Measurements from ENCODE around the gene GALNT17.
"Not testable (repeated sequence)": the region's sequence is repeated elsewhere in the genome, so short reads cannot be mapped to it uniquely, and the experiment has no call there.

The GALNT17 gene

GRCh38 chr7:71560354-71560995 lies 428.5 kb downstream of the GALNT17 start:
- no peak for DNase-seq (ENCODE audit: low spot score)

DNA sequence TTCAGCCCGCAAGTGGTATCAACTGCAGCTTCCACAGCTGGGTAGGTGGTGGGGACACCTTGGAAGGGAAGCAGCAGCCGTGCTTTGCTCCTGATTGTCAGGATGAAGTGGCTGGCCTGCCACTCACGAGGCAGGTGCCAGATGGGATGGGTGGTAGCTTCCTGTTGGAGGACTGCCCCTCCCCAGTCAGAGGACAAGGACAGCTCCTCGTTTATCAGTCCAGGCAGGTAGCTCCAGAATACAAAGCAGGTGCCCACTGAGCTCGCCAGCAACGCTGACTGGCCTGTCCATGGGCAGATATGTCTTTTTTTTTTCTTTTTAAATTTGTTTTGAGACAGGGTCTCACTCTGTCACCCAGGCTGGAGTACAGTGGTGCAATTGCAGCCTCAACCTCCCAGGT lies 431.3 kb downstream of the GALNT17 start:
- no peak for DNase-seq (ENCODE audit: low spot score)

- DNase-seq (ENCODE audit: low spot score) = no peak
Measured at GRCh38 chr7:71566376-71566775, 434.4 kb downstream of the GALNT17 start.

- no peak for DNase-seq (ENCODE audit: low spot score)
Measured at GRCh38 chr7:71566991-71567390, 435.0 kb downstream of the GALNT17 start.

DNA sequence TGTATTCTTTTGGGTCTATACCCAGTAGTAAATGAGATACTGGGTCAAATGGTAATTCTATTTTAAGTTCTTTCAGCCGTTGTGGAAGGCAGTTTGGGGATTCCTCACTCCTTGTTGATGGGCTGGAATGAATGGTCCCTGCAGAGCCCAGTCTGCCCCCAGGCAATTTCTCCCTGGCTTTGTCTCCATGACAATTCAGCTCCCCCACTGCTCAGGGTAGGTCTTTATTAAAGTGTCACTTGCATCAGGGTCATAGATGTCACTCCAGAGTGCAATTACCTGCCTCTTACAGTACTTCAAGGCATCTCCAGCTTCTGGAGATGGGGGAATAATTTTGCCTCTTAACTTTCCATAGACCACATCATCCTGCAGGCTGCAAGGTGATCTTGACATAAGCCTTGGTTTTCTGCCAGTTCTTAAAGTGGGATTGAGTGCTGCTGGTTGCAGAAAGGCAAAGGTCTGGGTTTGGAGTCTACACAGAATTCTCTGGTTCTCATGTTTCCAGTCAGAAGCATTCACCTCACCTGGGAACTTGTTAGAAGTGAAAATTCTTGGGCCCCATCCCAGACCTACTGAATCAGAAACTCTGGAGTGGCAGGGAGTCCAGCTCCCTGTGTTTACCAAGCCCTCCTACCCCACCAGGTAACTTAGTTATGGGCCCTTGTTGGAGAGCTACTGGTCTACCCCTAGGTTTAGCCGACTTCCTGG lies 442.4 kb downstream of the GALNT17 start:
- no peak for DNase-seq (ENCODE audit: low spot score)

GRCh38 chr7:71580027-71580426 lies 448.1 kb downstream of the GALNT17 start:
- no peak for DNase-seq (ENCODE audit: low spot score)

DNA sequence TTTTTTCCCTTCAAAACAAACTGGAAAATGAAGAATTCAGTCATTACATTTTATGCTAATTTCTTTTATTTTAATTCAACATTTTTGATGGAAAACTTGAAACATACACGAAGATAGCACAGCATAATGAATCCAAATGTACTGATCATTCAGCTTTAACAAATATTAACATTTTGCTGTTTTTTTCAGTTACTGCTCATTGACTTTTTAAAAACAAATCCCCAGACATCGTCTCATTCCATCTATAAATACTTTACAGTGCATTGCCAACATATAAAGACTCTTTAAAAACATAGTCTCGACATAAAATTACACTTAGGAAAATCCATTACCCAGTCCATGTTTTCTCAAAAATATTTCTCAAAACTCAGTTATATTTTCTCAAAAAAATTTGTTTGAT lies 452.3 kb downstream of the GALNT17 start:
- DNase-seq (ENCODE audit: low spot score) = no peak

DNA sequence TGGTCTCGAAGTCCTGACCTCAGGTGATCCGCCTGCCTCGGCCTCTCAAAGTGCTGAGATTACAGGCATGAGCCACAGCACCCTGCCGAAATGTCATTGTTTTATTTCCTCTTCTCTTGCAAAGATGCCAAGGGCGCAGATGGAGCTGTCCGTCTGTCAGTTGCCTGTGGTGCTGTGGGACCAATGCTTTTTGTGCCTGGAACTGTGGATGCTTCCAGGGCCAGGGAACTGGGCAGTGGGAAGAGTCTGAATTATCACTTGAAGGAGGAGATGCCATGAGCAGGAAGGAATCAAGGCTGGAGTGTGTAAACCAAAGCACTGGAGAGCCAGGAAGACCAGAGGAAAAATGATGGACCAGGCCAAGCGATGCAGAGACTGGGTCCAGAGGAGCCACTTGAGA lies 459.9 kb downstream of the GALNT17 start:
- DNase-seq (ENCODE audit: low spot score) = no peak

DNA sequence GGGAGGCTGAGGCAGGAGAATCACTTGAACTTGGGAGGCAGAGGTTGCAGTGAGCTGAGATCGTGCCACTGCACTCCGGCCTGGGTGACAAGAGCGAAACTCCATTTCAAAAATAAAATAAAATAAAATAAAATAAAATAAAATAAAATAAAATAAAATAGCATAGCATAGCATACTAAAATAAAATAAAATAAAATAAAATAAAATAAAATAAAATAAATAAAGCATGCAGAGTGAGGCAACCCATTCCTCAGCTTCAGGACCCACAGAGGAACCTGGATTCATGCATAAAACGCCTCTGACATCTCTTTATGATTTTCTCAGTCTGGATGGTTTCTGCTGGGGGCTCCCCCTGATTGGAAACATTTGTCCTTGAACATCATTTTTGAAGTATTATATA lies 460.4 kb downstream of the GALNT17 start:
- DNase-seq (ENCODE audit: low spot score) = not testable (repeated sequence)

DNA sequence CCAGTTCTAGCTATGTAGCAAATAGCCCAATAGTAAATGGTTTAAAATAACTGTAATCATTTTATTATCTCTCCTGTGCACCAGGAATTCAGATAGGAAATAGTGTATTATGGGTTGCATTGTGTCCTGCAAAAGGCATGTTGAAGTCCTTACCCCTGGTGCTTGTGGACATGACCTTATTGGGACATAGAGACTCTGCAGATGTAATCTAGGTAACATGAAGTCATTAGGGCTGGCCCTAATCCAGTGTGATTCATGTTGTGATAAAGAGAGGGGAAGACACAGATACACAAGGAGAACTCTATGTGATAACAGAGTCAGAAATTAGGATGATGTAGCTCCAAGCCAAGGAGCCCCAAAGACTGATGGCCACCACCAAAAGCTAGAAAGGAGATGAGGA lies 462.8 kb downstream of the GALNT17 start:
- DNase-seq (ENCODE audit: low spot score) = no peak

- no peak for DNase-seq (ENCODE audit: low spot score)
Measured at GRCh38 chr7:71595176-71595575, 463.2 kb downstream of the GALNT17 start.

GRCh38 chr7:71598553-71598952 lies 466.6 kb downstream of the GALNT17 start:
- no peak for DNase-seq (ENCODE audit: low spot score)

GRCh38 chr7:71601851-71602250 lies 469.9 kb downstream of the GALNT17 start:
- no peak for DNase-seq (ENCODE audit: low spot score)

GRCh38 chr7:71604818-71605414 lies 473.0 kb downstream of the GALNT17 start:
- no peak for DNase-seq (ENCODE audit: low spot score)

DNA sequence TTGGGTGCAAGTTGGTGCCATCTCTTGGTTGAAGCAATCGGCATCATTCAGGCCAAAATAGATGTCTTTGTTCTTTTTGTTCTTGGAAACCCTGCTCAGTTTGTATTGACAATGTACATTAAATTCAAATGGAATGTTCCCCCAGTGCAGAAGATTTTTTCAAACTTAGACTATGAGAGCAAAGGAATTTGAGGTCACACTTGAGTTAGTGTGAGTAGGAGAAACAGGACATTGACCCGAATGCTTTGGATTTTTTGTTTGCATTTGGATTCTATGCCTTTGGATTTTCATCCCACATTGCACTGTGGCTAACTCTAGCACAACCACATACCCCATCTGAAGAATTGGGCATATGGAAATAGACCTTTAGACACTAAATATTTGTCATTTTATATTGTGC lies 480.0 kb downstream of the GALNT17 start:
- DNase-seq (ENCODE audit: low spot score) = no peak

GRCh38 chr7:71612911-71613310 lies 481.0 kb downstream of the GALNT17 start:
- DNase-seq (ENCODE audit: low spot score) = no peak

DNA sequence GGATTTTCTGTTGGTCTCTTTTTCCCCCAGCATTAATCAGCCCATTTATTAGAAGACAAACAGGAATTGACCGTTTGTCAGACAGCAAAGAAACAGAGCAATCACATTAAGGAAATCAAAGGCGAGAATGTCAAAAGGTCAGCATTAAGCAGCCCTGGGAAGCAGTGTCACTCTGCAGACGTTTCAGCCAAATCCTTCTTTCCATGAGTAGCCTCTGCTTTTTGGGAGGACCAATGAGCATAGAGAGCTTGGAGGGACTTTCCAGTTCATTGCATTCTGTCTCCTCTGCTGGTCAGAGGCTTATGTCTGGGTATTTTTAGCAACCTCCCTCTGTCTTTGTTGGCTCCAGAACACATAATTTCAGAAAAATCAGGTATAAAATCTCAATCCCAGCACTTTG lies 481.4 kb downstream of the GALNT17 start:
- DNase-seq (ENCODE audit: low spot score) = no peak

- DNase-seq (ENCODE audit: low spot score) = no peak
Measured at GRCh38 chr7:71615017-71615416, 483.1 kb downstream of the GALNT17 start.

DNA sequence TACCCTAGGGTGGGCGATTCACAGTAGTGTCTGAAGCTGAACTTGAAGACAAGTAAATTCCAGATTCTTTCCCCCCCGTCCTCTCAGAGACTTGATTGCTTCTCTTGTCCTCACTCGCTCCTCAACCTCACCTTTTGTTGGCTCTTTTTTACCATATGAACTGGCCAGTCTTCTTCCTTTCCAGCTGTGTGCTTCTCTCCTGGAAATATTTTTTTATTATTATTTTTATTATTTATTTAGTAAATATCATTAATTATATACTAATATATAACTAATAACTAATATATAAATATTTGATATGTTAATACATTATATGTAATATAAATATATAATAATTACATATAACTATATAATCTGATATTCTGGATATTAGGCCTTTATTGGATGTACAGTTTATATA lies 484.3 kb downstream of the GALNT17 start:
- no peak for DNase-seq (ENCODE audit: low spot score)

- DNase-seq (ENCODE audit: low spot score) = no peak
Measured at GRCh38 chr7:71618278-71618677, 486.3 kb downstream of the GALNT17 start.

- DNase-seq (ENCODE audit: low spot score) = no peak
Measured at GRCh38 chr7:71625545-71625944, 493.6 kb downstream of the GALNT17 start.

DNA sequence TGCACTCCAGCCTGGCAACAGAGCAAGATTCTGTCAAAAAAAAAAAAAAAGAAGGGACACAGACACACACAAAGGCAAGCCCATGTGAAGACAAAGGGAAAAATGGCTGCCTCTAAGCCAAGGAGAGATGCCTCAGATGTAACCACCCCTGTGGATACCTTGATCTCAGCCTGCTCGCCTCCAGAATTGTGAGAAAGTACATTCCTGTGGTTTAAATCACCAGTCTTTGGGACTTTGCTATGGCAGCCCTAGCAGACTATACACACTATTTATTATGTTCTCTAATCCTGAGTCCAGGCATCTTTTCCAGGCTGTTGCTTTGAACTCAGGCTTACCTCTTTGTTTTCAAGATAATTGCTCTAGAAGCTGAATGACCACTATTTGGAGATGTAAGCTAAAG lies 494.3 kb downstream of the GALNT17 start:
- DNase-seq (ENCODE audit: low spot score) = no peak

DNA sequence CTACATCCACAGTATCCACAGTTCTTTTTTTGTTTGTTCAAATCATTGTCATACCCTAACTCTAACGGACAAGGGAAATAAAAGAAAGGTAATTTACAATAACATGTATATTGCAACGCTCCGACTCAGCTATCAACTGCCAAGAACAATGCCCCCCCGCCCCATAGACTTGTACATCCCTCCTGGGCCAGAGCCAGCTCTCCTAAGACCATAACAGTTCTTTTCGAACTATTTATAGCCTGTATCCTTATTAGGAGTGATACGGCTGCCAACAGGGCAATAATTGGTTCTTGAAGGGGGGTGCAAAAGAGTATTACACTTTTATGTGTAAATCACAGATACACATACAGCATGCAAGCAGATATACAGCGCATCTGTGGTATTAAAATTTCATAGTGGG lies 495.7 kb downstream of the GALNT17 start:
- DNase-seq (ENCODE audit: low spot score) = no peak

- DNase-seq (ENCODE audit: low spot score) = no peak
Measured at GRCh38 chr7:71630516-71630915, 498.6 kb downstream of the GALNT17 start.
